GM04504 (cell line): ENCODE results near the gene RIMS3.

ENCODE experiments used
- DNase-seq: peaks from one replicate; pipeline ENCODE4 v3.0.0-alpha.2; 2012; ENCODE audit warnings: low read depth

RIMS3 gene

DNA sequence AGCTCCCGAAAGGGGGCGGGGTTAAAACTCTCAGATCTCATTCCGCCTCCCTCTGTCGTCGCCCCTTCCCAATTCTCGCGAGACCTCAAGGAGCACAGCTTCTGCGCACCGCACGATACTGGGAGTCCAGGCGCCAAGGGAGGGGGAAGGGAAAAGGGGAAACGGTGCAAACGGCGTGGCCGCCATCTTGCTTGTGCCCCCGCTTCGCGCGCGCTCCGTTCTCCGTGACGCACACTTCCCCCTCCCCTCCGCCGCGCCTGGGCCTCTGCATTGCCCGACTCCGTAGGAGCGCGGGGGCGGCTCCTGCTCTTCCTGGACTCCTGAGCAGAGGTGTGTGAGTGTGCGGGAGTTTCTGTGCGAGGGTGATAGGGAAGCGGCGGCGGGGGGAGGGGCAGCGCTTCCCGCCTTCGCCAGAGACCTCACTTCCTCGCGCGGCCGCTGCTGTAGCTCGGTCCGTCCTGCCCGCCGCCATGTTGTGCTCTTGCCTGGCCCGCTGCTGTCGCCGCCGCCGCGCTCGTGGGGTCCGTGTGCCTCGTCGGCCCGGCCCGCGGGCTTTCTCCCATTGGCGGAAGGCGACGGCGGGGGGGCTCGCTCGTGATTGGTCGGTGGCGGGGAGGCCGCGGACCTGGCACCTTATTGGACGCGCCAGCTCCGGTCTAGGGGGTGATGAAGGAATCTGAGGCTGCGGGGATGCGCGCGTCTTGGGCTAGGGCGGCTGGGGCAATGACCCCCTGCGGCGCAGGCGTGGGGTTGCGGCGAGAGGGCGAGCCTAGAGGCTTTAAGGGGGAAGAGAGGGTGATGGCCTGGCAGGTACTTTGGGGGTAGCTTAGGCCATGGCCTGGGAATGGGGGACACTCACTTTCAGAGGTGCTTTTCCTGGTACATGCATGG, 26.3 kb upstream of the RIMS3 start, which contains the start of gene NFYC:
Gene NFYC, plus strand, starts transcription at position 167 of the 891 bp plus-strand sequence. CDS start 47,140 bp downstream, outside the sequence.
- peak; percentile 96 for DNase-seq

DNA sequence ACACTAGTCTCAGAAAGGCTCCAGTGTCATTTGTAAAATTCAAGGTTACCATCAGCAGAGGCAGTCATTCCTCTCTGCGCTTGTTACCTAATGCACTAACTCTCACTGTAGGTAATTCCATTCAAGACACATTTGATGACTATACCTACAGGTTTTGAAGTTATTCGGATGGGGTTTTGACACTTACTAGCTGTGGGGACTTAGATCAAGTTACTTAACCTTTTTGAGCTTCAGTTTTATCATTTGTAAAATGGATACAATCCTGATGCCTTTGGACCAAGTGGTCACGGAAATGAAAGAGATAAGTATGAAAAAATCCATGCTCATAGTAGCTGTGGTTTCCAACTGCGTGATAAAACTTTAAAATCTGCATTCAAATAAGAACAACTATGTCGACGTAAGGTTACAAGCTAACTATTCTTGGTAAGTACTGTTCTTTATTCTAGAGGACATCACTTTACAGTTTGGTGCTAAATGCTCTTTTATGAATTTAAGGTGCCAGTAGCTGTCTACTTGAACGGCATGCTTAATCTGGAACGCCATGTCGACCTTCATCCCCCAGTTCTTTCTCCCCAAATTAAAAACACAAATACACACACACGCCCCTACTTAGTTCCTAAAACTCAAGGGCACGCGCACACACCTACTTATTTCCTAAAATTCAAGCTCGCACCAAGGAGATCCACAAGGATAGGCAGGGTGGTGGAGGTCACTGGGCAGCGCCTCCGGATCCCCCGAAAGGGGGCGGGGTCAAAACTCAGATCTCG, 25.5 kb upstream of the RIMS3 start:
- no peak for DNase-seq

DNA sequence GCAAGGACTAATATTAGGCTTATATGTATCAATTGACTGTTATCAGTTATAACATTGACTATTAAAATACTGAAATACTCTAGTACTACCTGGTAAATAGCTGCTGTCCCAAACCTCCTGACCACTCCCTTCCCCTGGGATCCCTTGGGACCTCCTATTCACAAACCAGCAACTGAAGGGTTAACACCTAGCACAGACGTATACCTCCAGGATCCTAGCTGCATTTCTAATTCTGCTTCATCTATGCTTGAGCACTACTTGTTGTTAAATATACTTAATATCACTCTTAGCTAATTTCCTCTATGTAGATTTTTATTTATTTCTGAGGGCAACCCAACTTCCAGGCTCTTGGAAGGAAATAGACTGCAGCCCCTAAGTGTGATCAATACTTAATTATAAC, 24.3 kb upstream of the RIMS3 start:
- DNase-seq: no peak

DNA sequence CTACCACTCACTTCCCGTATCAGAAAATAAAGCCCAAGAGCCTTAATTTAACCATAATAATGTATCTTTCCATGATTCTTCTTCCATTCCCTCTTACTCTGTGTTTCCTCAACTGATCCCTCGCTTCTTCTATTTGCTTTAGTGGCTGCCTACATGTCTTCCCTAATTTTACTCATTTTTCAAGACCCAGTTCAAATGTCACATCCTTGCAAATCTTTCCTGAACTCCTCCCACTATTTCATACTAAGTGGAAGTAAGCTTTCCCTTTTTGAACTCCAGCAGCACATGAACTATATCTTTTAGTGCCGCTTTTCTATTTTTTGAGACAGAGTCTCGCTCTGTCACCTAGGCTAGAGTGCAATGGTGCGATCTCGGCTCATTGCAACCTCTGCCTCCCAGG, 22.2 kb upstream of the RIMS3 start:
- no peak for DNase-seq

DNA sequence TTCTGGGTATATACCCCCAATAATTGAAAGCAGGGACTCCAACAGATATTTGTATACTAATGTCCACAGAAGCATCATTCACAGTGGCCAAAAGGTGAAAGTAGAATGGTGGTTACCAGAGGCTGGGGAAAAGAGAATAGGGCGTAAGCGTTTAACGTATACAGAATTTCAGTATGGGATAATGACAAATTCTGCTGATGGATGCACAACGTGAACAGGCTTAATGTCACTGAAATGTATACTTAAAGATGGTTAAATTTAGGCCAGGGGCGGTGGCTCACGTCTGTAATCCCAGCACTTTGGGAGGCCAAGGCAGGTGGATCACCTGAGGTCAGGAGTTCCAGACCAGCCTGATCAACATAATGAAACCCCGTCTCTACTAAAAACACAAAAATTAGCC, 21.6 kb upstream of the RIMS3 start:
- DNase-seq: no peak

DNA sequence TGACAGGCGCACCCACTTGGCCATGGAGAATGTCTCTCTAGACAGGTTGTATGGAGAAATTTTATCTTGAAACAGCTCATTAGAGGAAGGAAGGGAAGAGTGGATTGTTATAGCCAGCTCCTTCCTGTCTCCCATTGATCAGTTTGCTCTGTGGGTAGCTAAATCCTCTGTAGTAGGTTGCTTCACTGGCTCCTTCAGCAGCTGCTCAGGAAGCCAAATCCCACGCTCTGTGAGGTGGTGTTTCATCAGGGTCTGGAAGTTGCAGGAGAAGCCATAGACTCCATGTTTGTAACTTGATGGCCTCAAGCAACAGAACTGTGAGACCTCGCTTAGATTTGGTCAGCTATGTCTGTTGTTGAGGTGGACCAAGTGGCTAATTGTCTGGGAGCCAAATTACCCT, 19.2 kb upstream of the RIMS3 start:
- DNase-seq: no peak

DNA sequence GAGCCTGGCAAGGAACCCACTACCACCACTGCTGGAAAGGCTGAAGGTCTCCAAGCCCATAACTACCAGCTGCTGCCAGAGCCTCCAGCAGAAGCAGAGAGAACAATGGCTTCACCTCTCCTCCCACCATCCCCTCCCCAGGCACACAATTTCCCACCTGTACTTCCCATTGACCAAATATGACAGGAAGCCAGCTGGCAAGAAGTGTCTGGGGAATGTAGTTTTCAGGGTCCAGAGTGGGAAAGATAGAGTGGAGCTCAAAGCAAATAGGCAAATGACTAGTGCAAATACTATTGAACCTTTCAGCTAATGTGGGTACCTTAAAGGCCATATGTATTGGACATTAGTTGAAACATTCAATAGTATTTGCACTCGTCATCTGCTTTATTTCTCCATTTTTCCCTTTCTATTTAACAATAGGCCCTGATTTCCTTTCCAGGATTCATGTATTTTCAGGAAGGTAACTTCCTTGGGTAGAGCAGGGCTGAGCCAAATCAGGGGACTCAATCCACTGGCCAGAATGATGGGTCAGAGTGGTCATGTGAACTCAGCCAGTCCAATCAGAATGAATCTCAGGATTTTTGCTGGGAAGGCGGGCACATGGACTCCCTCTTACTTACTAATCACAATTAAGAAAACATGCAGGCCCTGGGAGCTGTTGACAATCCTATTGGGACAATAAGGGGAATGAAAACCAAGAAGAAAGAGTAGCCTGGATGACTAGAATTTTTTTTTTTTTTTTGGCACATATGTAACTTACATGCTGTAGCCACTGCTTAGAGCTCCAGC, 13.9 kb upstream of the RIMS3 start:
- DNase-seq: no peak

DNA sequence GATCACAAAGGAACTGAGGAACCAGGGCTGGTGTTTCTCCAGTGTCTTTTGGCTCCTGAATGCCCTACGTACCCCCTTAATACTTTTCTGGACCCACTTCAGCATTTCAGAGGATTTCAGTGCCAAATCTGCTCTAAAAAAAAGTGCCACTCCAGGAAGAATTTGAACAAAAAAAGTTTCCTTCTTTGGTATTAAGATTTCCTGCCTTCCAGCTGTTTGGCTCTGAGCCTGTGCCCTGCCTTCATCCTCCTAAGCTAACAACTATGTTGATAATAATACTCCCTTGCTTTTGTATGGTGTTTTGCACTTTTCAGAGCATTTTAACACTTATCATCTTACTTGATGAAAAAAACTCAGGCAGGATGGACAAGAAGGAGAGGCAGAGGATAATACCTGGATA, 11.0 kb upstream of the RIMS3 start:
- DNase-seq: no peak

DNA sequence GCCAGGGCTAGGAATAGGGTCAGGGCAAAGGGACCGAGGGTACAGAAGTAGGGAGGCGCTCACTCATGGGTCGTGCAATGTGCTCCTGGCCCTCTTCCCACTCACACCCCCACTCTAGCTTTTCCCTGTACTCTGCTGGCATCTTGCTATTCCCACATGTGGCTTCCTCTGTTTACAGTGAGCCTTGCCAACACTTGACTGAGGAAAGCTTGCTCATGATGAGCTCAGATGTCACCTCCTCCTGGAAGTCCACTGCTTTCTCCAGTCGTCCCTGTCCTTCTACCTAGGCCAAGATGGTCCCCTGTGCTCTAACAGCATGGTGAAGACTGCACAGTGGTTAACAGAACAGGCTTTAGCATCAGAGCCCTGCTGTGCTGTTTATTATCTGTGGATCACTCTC, 8.0 kb upstream of the RIMS3 start:
- DNase-seq: no peak

DNA sequence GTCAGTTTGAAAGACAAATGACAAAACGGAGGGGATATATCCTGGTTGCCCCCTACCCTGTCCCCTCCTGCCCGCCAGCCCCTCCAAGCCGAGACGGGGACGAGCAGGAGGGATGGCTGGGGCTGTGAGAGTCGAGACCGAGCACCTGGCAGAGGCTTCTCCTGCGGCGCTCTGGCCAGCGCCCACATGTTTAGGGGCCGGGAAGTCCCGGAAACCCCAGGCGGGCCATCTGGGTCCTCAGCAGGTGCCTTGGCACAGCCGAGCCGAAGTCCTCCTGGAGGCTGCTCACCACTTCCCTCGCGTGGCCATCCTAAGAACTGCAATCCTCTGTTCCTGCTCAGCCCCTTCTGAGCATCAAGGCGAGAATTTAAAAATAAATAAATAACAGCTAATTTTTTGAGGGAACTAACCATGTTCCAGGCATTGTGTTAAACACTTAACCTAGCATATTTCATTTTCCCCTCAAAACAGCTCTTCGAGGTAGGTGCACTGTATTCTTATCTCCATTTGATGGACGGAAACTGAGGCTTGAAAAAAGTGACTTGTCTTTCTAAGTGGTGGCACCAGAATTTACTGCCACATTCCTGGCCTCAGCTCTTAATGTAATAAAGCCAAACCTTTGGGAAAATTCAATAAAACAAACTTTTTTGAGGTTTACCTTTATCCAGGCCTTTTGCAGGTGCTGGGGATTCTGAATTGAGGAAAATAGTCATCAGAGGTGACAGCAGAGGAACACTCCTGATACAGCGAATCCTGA, 3.5 kb upstream of the RIMS3 start:
- peak; percentile 22 for DNase-seq

DNA sequence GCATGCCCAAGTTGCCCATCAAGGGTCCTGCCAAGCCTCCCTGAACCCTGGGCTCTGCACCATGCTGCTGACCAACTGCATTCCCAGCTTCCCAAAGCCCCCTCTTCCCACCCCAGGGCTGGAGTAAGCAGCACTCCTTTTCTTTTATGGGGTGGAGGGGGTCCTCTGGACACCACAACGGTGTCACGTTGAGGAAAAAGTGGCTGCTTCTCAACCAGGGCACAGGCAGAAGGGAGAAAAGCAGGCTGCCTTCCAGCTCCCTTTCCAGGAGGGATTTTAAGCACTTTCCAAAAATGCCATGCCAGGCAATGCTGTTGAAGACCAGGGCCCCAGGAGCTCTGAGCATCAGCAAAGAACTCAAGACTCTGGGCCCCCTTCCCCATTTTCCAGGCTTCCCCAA, 691 bp downstream of the RIMS3 start:
- DNase-seq: no peak

DNA sequence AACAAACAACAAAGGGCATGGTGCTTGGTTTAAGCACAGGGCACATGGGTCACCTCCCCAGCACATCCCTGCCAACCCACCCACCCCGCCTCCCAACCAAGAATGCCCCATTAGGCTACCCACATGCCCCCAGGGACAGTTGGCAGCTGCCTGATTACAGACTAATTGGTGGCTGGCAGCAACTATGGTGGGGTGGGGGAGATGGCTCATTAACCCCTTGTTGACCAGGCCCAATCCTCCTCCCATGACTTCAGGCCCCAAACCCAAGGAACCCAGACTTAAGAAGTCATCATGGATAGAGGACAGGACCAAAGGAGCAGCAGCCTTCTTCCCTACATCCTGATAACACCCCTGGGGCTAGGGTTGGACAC, 1.3 kb downstream of the RIMS3 start:
- DNase-seq: no peak

DNA sequence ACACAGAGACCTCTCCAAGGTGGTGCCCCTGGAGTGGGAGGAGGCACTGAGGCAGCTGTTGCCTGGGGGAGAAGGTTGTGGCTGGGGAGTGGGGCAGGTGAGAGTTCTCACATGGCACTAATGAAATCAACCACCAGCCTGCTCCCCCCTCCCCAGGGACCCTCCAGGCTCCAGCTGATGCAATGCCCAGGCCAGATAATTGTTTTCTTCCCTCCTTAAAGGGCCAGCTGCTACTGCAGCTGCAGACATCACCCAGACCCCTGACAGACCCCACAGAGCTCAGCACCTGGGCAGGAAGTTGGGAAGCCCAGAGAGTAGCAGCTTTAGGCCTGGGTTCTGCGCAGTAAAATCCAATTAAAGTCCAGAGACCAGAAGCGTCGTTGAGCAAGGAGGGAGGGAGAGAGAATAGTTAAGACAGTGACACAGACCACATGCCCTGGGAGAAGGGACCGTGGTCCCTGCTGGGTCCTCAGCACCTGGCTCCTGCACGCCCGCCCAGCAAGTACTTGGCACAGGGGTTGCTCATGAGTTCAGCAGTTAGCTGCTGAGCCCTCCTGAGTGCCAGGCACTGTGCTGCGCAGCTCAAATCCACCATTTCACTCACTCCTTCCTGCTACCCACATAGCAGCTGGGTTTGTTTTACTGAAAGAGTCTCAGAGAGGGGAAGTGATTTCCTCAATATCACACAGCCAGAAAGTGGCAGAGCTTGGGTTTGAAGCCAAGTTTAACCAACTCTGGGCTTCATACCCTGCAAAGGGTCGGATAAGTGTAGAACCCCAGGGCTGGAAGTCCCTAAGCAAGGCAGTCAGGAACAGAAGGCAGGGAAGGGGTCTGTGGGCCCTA, 1.9 kb downstream of the RIMS3 start:
- DNase-seq: no peak

DNA sequence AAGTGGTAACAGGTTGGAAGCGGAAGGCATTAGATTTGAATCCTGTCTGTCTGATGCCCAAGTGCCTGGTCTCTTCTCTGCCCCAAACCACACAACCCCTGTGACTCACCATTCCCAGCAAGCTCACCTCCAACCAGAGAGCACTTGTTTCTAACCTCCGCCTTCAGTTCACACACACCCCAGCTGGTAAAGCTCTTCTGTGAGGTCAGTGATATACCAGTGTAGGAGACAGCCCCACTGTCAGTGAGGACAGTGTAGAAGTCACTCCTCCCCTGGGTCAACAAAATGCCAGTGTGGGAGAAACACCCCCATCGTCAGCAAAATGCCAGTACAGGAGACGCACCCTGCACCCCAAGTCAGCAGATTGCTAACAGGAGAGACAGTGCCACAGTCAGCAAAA, 2.6 kb downstream of the RIMS3 start:
- no peak for DNase-seq

DNA sequence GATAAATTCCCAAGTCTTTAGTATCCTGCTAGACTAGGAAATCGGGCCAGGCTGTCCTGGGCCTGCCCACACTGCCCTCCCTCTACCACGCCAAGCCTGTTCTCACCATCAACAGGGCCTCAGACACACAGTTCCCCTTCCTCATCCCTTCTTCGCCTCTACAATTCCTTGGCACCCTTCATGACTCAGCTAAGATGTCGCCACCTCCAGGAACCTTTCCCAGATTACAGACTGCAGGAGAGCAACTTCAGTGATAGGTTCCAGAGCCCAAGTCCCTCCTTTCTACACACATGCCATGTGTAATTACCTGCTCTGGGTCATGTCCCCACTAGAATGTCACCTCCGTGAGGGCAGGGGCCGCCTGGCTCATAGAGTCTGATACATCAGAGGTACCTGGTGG, 3.3 kb downstream of the RIMS3 start:
- no peak for DNase-seq

DNA sequence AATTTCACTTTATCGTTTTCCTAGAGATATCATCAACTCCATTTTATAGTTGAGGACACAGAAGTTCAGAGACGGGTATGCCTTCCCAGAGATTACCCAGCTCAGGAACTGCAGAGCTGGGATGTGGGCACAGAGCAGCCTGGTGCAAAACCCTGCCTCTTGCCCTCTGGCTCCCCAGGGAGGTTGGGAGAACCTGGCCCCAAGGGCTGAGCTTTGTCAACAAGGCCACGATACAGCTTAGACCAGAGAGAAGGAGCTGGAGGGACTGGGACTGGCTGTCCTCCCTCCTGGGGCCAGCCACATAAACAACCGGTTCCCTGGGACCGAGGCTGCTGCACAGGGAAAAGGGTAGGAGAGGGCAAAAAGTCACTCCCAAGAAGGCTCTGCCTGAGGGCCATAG, 3.8 kb downstream of the RIMS3 start:
- DNase-seq: no peak

DNA sequence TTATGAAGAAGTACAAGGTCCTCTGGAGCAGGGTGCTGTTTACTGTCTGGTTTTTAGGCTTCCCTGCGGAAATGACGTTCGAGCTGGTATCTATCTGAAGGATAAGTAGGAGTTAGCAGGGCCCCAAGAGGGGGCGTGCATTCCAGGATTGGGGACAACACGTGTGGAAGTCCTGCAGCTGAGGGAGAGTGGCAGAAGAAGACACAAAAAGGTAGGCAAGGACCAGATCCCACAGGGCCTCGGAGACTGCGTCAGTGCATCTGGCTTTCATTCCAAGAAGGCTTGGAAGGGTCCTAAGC, 5.9 kb downstream of the RIMS3 start:
- no peak for DNase-seq

DNA sequence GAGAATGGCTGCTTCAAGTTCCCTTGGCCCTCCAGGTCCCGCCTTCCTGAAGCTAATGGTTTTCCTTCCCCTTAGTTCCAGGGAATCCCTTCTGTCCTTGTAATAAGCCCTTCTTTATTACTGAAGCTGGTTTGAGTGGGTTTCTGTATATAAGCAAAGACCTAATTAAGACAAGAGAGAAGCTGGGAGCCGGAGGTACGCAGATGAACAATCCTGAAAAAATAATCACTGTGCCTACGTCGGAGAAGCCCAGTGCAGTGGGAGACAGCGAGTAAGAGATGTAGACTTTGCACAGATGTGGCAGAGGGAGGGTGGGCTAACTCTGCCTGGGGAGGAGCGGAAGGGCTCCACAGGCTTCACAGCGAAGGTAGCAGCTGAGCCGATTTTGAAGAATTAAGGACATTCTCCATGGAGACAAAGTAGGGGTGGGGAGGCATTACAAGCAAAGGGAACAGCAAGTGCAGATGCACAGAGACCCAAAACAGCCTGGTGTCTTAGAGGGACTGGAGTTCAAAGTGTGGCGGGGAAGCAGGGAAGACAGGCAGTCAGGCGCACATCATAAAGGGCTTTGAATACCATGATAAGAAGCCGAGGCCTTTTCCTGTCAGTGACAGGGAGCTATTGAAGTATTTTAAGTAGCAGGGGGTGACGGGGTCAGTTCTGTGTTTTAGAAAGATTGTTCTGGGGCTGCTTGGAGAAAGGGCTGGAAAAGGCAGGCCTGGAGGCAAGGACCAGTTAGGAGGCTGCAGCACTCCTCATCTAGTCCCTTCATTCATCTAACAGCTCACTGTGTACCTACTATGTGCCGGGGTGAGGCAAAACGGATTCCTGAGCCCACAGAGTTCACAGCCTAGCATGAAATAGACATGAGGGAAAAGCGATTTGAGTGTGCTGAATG, 6.5 kb downstream of the RIMS3 start:
- DNase-seq: no peak

DNA sequence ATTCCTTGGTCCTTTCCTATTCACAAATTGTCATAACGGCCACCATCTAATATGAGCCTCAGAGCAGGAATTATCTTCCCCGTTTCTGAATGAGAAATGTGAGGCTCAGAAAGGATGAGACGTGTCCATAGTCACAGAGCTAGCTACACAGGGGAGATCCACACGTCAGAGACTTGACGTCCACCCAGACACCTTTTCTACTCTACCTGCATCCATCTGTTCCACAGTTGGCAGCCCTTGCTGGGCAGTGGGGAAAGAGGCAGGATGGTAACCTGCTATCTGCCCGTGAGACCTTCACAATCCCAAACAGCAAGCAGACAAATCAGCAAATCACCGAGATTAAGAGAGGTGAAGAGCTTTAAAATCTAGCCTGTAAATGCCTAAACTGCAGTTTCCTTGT, 8.4 kb downstream of the RIMS3 start:
- no peak for DNase-seq
